OCI-LY1 (cell line): ENCODE results near the gene HPD.
"Not testable (repeated sequence)": the region's sequence is repeated elsewhere in the genome, so short reads cannot be mapped to it uniquely, and the experiment has no call there.

ENCODE experiments used
- H2AFZ ChIP-seq: fragments of 200-600 bp; sonication (generic), shearing (Covaris generic); 2 replicates; pipeline ENCODE4 v1.6.0; 2014; ENCODE audit warnings: antibody characterized with exemption, mild to moderate bottlenecking, low read length
- H3F3A ChIP-seq: fragments of 200-600 bp; sonication (generic), shearing (Covaris generic); 2 replicates; pipeline ENCODE4 v1.6.0; 2014; ENCODE audit warnings: mild to moderate bottlenecking, antibody characterized with exemption, low read length, moderate library complexity; ENCODE audit not compliant: insufficient read depth
- H3K27ac ChIP-seq: fragments of 200-600 bp; sonication (generic); 2 replicates; pipeline ENCODE4 v1.5.1; 2014; ENCODE audit warnings: low read length, mixed run types, mild to moderate bottlenecking, low read depth; ENCODE audit not compliant: poor library complexity, severe bottlenecking
- H3K27me3 ChIP-seq: fragments of 200-600 bp; sonication (generic); 2 replicates; pipeline ENCODE4 v1.6.0; 2014; ENCODE audit warnings: antibody characterized with exemption, mild to moderate bottlenecking, low read length, moderate library complexity; ENCODE audit not compliant: insufficient read depth
- H3K36me3 ChIP-seq: fragments of 200-600 bp; sonication (generic); 2 replicates; pipeline ENCODE4 v1.6.1; 2014; ENCODE audit warnings: mild to moderate bottlenecking, antibody characterized with exemption, low read length, moderate library complexity, mixed read lengths; ENCODE audit not compliant: insufficient read depth
- H3K4me1 ChIP-seq: fragments of 200-600 bp; sonication (generic); 2 replicates; pipeline ENCODE4 v1.5.1; 2014; ENCODE audit warnings: mild to moderate bottlenecking, low read length, moderate library complexity; ENCODE audit not compliant: insufficient read depth, severe bottlenecking
- H3K4me2 ChIP-seq: fragments of 200-600 bp; sonication (generic), shearing (Covaris generic); 2 replicates; pipeline ENCODE4 v1.6.1; 2014; ENCODE audit warnings: low read length
- H3K4me3 ChIP-seq: fragments of 200-600 bp; sonication (generic); 2 replicates; pipeline ENCODE4 v1.5.1; 2014; ENCODE audit warnings: low read length, low read depth, mild to moderate bottlenecking, mixed read lengths; ENCODE audit not compliant: poor library complexity, severe bottlenecking
- H3K79me2 ChIP-seq: fragments of 200-600 bp; shearing (Covaris generic); 2 replicates; pipeline ENCODE4 v1.6.1; 2016; ENCODE audit warnings: mixed run types, low read length, mixed read lengths; ENCODE audit not compliant: insufficient read depth
- H3K9ac ChIP-seq: fragments of 200-600 bp; sonication (generic), shearing (Covaris generic); 2 replicates; pipeline ENCODE4 v1.6.1; 2014; ENCODE audit warnings: mild to moderate bottlenecking, low read length, mixed read lengths
- H3K9me2 ChIP-seq: fragments of 200-600 bp; sonication (generic), shearing (Covaris generic); 2 replicates; pipeline ENCODE4 v1.6.1; 2014; ENCODE audit warnings: low read depth, mild to moderate bottlenecking, low read length, mixed read lengths
- H3K9me3 ChIP-seq: fragments of 200-600 bp; shearing (Covaris generic); 2 replicates; pipeline ENCODE4 v1.6.1; 2014; ENCODE audit warnings: low read length, mixed read lengths
- H4K20me1 ChIP-seq: fragments of 200-600 bp; sonication (generic), shearing (Covaris generic); 2 replicates; pipeline ENCODE4 v1.6.0; 2016; ENCODE audit warnings: mild to moderate bottlenecking, low read length; ENCODE audit not compliant: insufficient read depth
- CTCF ChIP-seq: fragments of 200-600 bp; sonication (generic), shearing (Covaris generic); IDR thresholded peaks from 2 replicates; pipeline ENCODE4 v1.5.1; 2017; ENCODE audit warnings: mild to moderate bottlenecking, antibody characterized with exemption, low read length, moderate library complexity, mixed read lengths
- EZH2 ChIP-seq: fragments of 200-600 bp; sonication (generic), shearing (Covaris generic); IDR thresholded peaks from 2 replicates; pipeline ENCODE4 v1.8.0; 2017; ENCODE audit warnings: borderline replicate concordance, mixed run types, mild to moderate bottlenecking, antibody characterized with exemption, low read length, moderate library complexity, mixed read lengths

Gene HPD

GRCh38 chr12:121871467-121871866, 12.8 kb upstream of the HPD start:
- Histone ChIP-seq H3K9me2 (no peaks in the 10 kb centered on the region), H3K4me2 (no peak overlapping the region), H3F3A (no peaks in the 10 kb centered on the region), H3K79me2 (no peaks in the 10 kb centered on the region), H3K36me3 (no peaks in the 10 kb centered on the region), H3K27me3 (no peaks in the 10 kb centered on the region), H3K4me3 (no peak overlapping the region), H4K20me1 (no peaks in the 10 kb centered on the region), H3K9ac (no peak overlapping the region), H2AFZ (no peak overlapping the region), H3K9me3 (no peaks in the 10 kb centered on the region), H3K4me1 (no peaks in the 10 kb centered on the region), H3K27ac (no peak overlapping the region)
- TF ChIP-seq EZH2 (no peak), CTCF (no peak)

- not testable (repeated sequence) for H3K36me3 ChIP-seq, H3K4me2 ChIP-seq, H4K20me1 ChIP-seq, H3K9me3 ChIP-seq, H3K9ac ChIP-seq, H3K79me2 ChIP-seq, H3K27me3 ChIP-seq, H3K27ac ChIP-seq, H3K9me2 ChIP-seq, H3K4me3 ChIP-seq, H3F3A ChIP-seq, H2AFZ ChIP-seq, H3K4me1 ChIP-seq
Observed at GRCh38 chr12:121869229-121869628, 10.6 kb upstream of the HPD start.

- Histone ChIP-seq H4K20me1 (no peaks in the 10 kb centered on the region), H3K36me3 (no peaks in the 10 kb centered on the region), H3K4me2 (no peak overlapping the region), H3K4me3 (no peak overlapping the region), H2AFZ (no peak overlapping the region), H3K27me3 (no peaks in the 10 kb centered on the region), H3F3A (no peaks in the 10 kb centered on the region), H3K9me3 (no peaks in the 10 kb centered on the region), H3K4me1 (no peaks in the 10 kb centered on the region), H3K9me2 (no peaks in the 10 kb centered on the region), H3K9ac (no peak overlapping the region), H3K79me2 (no peaks in the 10 kb centered on the region), H3K27ac (no peak overlapping the region)
- TF ChIP-seq CTCF: no peak
- TF ChIP-seq EZH2: no peak
Observed at GRCh38 chr12:121866331-121866730, 7.7 kb upstream of the HPD start.

- H3F3A ChIP-seq: no peaks in the 10 kb centered on the region
- H3K36me3 ChIP-seq: no peaks in the 10 kb centered on the region
- H3K4me1 ChIP-seq: peaks cover 4% of the 10 kb centered on the region
- no peaks in the 10 kb centered on the region for H4K20me1 ChIP-seq
- H3K9me2 ChIP-seq: no peaks in the 10 kb centered on the region
- H3K27me3 ChIP-seq: no peaks in the 10 kb centered on the region
- H3K79me2 ChIP-seq: no peaks in the 10 kb centered on the region
- TF ChIP-seq CTCF (no peak), EZH2 (no peak)
- no peak overlapping the region for H3K4me2 ChIP-seq
- no peak overlapping the region for H2AFZ ChIP-seq
- H3K27ac ChIP-seq: no peak overlapping the region
- no peak overlapping the region for H3K9ac ChIP-seq
- no peak overlapping the region for H3K4me3 ChIP-seq
- H3K9me3 ChIP-seq: no peaks in the 10 kb centered on the region
Observed at GRCh38 chr12:121861636-121862254, 3.1 kb upstream of the HPD start.

GRCh38 chr12:121860699-121861098, 2.0 kb upstream of the HPD start:
- H3K36me3 ChIP-seq, H3K27me3 ChIP-seq, H3K4me2 ChIP-seq, H3K9ac ChIP-seq, H2AFZ ChIP-seq, H3K9me3 ChIP-seq, H3K27ac ChIP-seq, H3F3A ChIP-seq, H3K9me2 ChIP-seq, H4K20me1 ChIP-seq, H3K4me3 ChIP-seq, H3K79me2 ChIP-seq: not testable (repeated sequence)
- peaks cover 14% of the 10 kb centered on the region for H3K4me1 ChIP-seq
